ENCODE results near the gene ADAMTSL3. TPM values are rescaled to one million over a fixed set of nuclear protein-coding genes. Genes with fewer than 3 reads are reported as not detected.
A peak's percentile ranks its signal among the peaks of the same experiment; 100 is the strongest.

Gene ADAMTSL3
- total and polyA plus RNA-seq, 4 donors = 3.5 to 19.0 (median 8.0) TPM

DNA sequence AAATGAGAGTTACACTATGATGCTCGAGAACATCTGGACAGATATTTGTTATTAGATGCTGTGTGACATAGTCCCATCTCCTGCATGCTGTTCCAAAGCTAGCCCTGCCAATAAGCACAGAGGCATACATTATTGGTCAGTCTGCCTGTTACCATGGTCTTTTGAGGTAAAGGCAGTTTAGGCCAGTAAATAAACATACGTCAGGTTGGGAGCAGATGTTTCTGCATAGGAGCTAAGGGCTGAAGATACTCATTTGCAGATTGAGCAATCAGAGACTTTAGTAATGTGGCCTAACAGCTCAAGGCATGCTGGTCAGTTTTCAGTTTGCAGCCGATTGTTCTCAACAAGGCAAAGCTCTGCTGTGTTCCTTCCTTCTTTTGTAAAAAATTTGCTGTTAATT is 192.9 kb downstream of the ADAMTSL3 start:
- Histone ChIP-seq H3K36me3 (ENCODE audit: control insufficient read depth in 4 of 4, insufficient read depth in 3 of 4, low read depth in 1 of 4, low read length in 3 of 4) (no peaks in the 10 kb centered on the region), H3K4me3 (ENCODE audit: low read depth in 1 of 3, low read length in 3 of 3) (no peak overlapping the region), H3K27ac (ENCODE audit: low read depth in 1 of 2, low read length in 2 of 2) (peak overlapping the region; percentile 29 to 96), H3K27me3 (ENCODE audit: control insufficient read depth in 4 of 4, insufficient read depth in 4 of 4, low read length in 3 of 4) (no peaks in the 10 kb centered on the region), H3K9me3 (ENCODE audit: control insufficient read depth in 4 of 4, low read length in 3 of 4) (no peaks in the 10 kb centered on the region), H3K4me1 (ENCODE audit: control insufficient read depth in 4 of 4, insufficient read depth in 4 of 4, low read length in 3 of 4) (peaks cover 7 to 29% (median 14%) of the 10 kb centered on the region in 4 donors), H3K9ac (ENCODE audit: low read depth in 1 of 2, low read length in 2 of 2) (no peak overlapping the region)
- 57% methylated on average over 3 of the region's 3 CpGs for WGBS
- DNase-seq (ENCODE audit: low spot score) = no peak
- TF ChIP-seq HNF4G (IDR thresholded peaks at IDR 0.05) = no peak
- TF ChIP-seq RXRA (IDR thresholded peaks at IDR 0.05) = peak in 1 of 2 donors; percentile 8
- TF ChIP-seq HNF4A (conservative IDR thresholded peaks at IDR 0.05) = peak; percentile 13 to 24

- no peak for DNase-seq (ENCODE audit: low spot score)
- Histone ChIP-seq H3K36me3 (ENCODE audit: control insufficient read depth in 4 of 4, insufficient read depth in 3 of 4, low read depth in 1 of 4, low read length in 3 of 4) (no peaks in the 10 kb centered on the region), H3K4me3 (ENCODE audit: low read depth in 1 of 3, low read length in 3 of 3) (no peak overlapping the region), H3K4me1 (ENCODE audit: control insufficient read depth in 4 of 4, insufficient read depth in 4 of 4, low read length in 3 of 4) (peaks cover 8 to 29% (median 14%) of the 10 kb centered on the region in 4 donors), H3K27me3 (ENCODE audit: control insufficient read depth in 4 of 4, insufficient read depth in 4 of 4, low read length in 3 of 4) (no peaks in the 10 kb centered on the region), H3K27ac (ENCODE audit: low read depth in 1 of 2, low read length in 2 of 2) (peak overlapping the region; percentile 48 to 65), H3K9me3 (ENCODE audit: control insufficient read depth in 4 of 4, low read length in 3 of 4) (no peaks in the 10 kb centered on the region), H3K9ac (ENCODE audit: low read depth in 1 of 2, low read length in 2 of 2) (no peak overlapping the region)
- TF ChIP-seq SP1 (IDR thresholded peaks at IDR 0.05) = peak; percentile 19
- no peak for TF ChIP-seq TAF1 (conservative IDR thresholded peaks at IDR 0.05)
- TF ChIP-seq HNF4A (conservative IDR thresholded peaks at IDR 0.05) = peak; percentile 48 to 66
- no peak for TF ChIP-seq FOXA1 (IDR thresholded peaks at IDR 0.05)
- peak; percentile 28 for TF ChIP-seq REST (IDR thresholded peaks at IDR 0.05)
- TF ChIP-seq NR2F2 (IDR thresholded peaks at IDR 0.05) = peak; percentile 25
- TF ChIP-seq ZBTB33 (IDR thresholded peaks at IDR 0.05) = peak; percentile 45
- peak; percentile 58 to 73 for TF ChIP-seq EGR1 (IDR thresholded peaks at IDR 0.05; ENCODE audit: low read depth in 2 of 2)
- TF ChIP-seq HNF4G (IDR thresholded peaks at IDR 0.05) = no peak
- peak; percentile 15 to 32 for TF ChIP-seq RAD21 (IDR thresholded peaks at IDR 0.05)
- TF ChIP-seq RXRA (IDR thresholded peaks at IDR 0.05) = peak; percentile 59 to 79
- peak; percentile 8 for TF ChIP-seq FOXA2 (IDR thresholded peaks at IDR 0.05)
- peak; percentile 50 for TF ChIP-seq YY1 (IDR thresholded peaks at IDR 0.05)
- peak in 1 of 2 donors; percentile 46 for TF ChIP-seq GABPA (IDR thresholded peaks at IDR 0.05 in 1 of 2, conservative IDR thresholded peaks at IDR 0.05 in 1 of 2)
- TF ChIP-seq, protein P1, sequence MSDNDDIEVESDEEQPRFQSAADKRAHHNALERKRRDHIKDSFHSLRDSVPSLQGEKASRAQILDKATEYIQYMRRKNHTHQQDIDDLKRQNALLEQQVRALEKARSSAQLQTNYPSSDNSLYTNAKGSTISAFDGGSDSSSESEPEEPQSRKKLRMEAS (IDR thresholded peaks at IDR 0.05) = peak; percentile 31
- peak in 1 of 2 donors; percentile 46 for TF ChIP-seq JUND (IDR thresholded peaks at IDR 0.05)
- TF ChIP-seq, protein P2, sequence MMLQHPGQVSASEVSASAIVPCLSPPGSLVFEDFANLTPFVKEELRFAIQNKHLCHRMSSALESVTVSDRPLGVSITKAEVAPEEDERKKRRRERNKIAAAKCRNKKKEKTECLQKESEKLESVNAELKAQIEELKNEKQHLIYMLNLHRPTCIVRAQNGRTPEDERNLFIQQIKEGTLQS (IDR thresholded peaks at IDR 0.05) = no peak
- TF ChIP-seq CTCF (IDR thresholded peaks at IDR 0.05; ENCODE audit: low read depth, low read length, missing input control) = no peak
- WGBS = 74% methylated on average over 2 of the region's 2 CpGs
These were observed 194.6 kb downstream of the ADAMTSL3 start for GRCh38 chr15:83848315-83849050.
